ENCODE measurements around the gene HDAC7. TPM values are rescaled to one million over a fixed set of nuclear protein-coding genes. Genes with fewer than 3 reads are reported as not detected.

The HDAC7 gene
- total and polyA plus RNA-seq, 4 donors, result 3.5 to 14.7 (median 7.2) TPM

GRCh38 chr12:47851303-47851952 is 31.7 kb upstream of the HDAC7 start:
- no peak for TF ChIP-seq SP1 (IDR thresholded peaks at IDR 0.05)
- no peak for TF ChIP-seq TAF1 (conservative IDR thresholded peaks at IDR 0.05)
- TF ChIP-seq MAX (IDR thresholded peaks at IDR 0.05), result no peak
- no peak for TF ChIP-seq EGR1 (IDR thresholded peaks at IDR 0.05; ENCODE audit: low read depth in 2 of 2)
- no peak for TF ChIP-seq RXRA (IDR thresholded peaks at IDR 0.05)
- TF ChIP-seq FOXA1 (IDR thresholded peaks at IDR 0.05), result no peak
- no peak for TF ChIP-seq HNF4G (IDR thresholded peaks at IDR 0.05)
- no peak for TF ChIP-seq CTCF (IDR thresholded peaks at IDR 0.05; ENCODE audit: low read depth, low read length, missing input control)
- no peak for TF ChIP-seq HNF4A (conservative IDR thresholded peaks at IDR 0.05)
- TF ChIP-seq NR2F2 (IDR thresholded peaks at IDR 0.05), result no peak
- TF ChIP-seq REST (IDR thresholded peaks at IDR 0.05), result no peak
- no peak for TF ChIP-seq FOXA2 (IDR thresholded peaks at IDR 0.05)
- no peak for TF ChIP-seq RAD21 (IDR thresholded peaks at IDR 0.05)
- TF ChIP-seq GABPA (IDR thresholded peaks at IDR 0.05 in 1 of 2, conservative IDR thresholded peaks at IDR 0.05 in 1 of 2), result no peak
- no peak for TF ChIP-seq ZBTB33 (IDR thresholded peaks at IDR 0.05)
- TF ChIP-seq ATF3 (IDR thresholded peaks at IDR 0.05), result no peak
- no peak for TF ChIP-seq JUND (IDR thresholded peaks at IDR 0.05)
- TF ChIP-seq YY1 (IDR thresholded peaks at IDR 0.05), result no peak
- DNase-seq (ENCODE audit: low spot score), result no peak
- WGBS, result 72% methylated on average over 3 of the region's 3 CpGs
- H3K36me3 ChIP-seq (ENCODE audit: control insufficient read depth in 4 of 4, insufficient read depth in 3 of 4, low read depth in 1 of 4, low read length in 3 of 4), result no peaks in the 10 kb centered on the region
- H3K9me3 ChIP-seq (ENCODE audit: control insufficient read depth in 4 of 4, low read length in 3 of 4), result no peaks in the 10 kb centered on the region
- no peaks in the 10 kb centered on the region for H3K27me3 ChIP-seq (ENCODE audit: control insufficient read depth in 4 of 4, insufficient read depth in 4 of 4, low read length in 3 of 4)
- peaks cover 5 to 45% (median 39%) of the 10 kb centered on the region in 4 donors for H3K4me1 ChIP-seq (ENCODE audit: control insufficient read depth in 4 of 4, insufficient read depth in 4 of 4, low read length in 3 of 4)
- no peak overlapping the region for H3K4me3 ChIP-seq (ENCODE audit: low read depth in 1 of 3, low read length in 3 of 3)
- H3K9ac ChIP-seq (ENCODE audit: low read depth in 1 of 2, low read length in 2 of 2), result no peak overlapping the region
- peak overlapping the region; percentile 71 to 87 for H3K27ac ChIP-seq (ENCODE audit: low read depth in 1 of 2, low read length in 2 of 2)

Measured in liver (tissue), 9 donors.